Stimulated activated CD4-positive, alpha-beta T cell treated with anti-CD3 and anti-CD28 coated beads, Interleukin-1b, Interleukin-23, amount 100 ng/mL, for 4 hours (primary cell): Measurements from ENCODE around the gene RAPGEF3.

ENCODE experiments used
- DNase-seq, 2 donors: peaks; one replicate each; pipeline ENCODE4 v3.0.0-alpha.2; 2020; ENCODE audit warnings: low read depth in 2 of 2

Gene RAPGEF3

GRCh38 chr12:47775100-47775911 lies 16.6 kb upstream of the RAPGEF3 start:
- DNase-seq = no peak

- DNase-seq = no peak
Measured at GRCh38 chr12:47774663-47775062, 16.0 kb upstream of the RAPGEF3 start.

GRCh38 chr12:47773858-47774580 lies 15.3 kb upstream of the RAPGEF3 start:
- no peak for DNase-seq

GRCh38 chr12:47773062-47773857 lies 14.6 kb upstream of the RAPGEF3 start, which contains the start of gene SLC48A1:
Gene SLC48A1, plus strand, starts transcription at chr12:47773238. Its CDS starts 67 bp downstream, at chr12:47773305.
- DNase-seq = peak; percentile 58 to 72

GRCh38 chr12:47772738-47773061 lies 14.0 kb upstream of the RAPGEF3 start:
- DNase-seq = no peak

GRCh38 chr12:47772094-47772660 lies 13.5 kb upstream of the RAPGEF3 start:
- DNase-seq = no peak

GRCh38 chr12:47771304-47771703 lies 12.6 kb upstream of the RAPGEF3 start:
- no peak for DNase-seq

GRCh38 chr12:47770086-47770726 lies 11.5 kb upstream of the RAPGEF3 start:
- no peak for DNase-seq

GRCh38 chr12:47769234-47770085 lies 10.8 kb upstream of the RAPGEF3 start:
- no peak for DNase-seq

- no peak for DNase-seq
Measured at GRCh38 chr12:47768323-47768811, 9.7 kb upstream of the RAPGEF3 start.

- peak; percentile 59 to 66 for DNase-seq
Measured at GRCh38 chr12:47767216-47767724, 8.6 kb upstream of the RAPGEF3 start.

- no peak for DNase-seq
Measured at GRCh38 chr12:47766502-47767215, 8.0 kb upstream of the RAPGEF3 start.

- DNase-seq = no peak
Measured at GRCh38 chr12:47763481-47764346, 5.0 kb upstream of the RAPGEF3 start.

- no peak for DNase-seq
Measured at GRCh38 chr12:47762850-47763465, 4.3 kb upstream of the RAPGEF3 start.

- DNase-seq = no peak
Measured at GRCh38 chr12:47758584-47758833, 171 bp downstream of the RAPGEF3 start.

GRCh38 chr12:47757840-47758583 lies 668 bp downstream of the RAPGEF3 start:
- no peak for DNase-seq

- DNase-seq = no peak
Measured at GRCh38 chr12:47757364-47757839, 1.3 kb downstream of the RAPGEF3 start.
